ENCODE measurements around the gene RAB40C.

The RAB40C gene

GRCh38 chr16:593807-594206 is 3.9 kb downstream of the RAB40C start:
- WGBS (ENCODE audit: extremely low coverage, insufficient coverage, insufficient read length) = no CpG with 5 or more reads among the region's 16 CpGs
- Histone ChIP-seq H3K14ac (ENCODE audit: low read length) (no peak overlapping the region), H3K23ac (ENCODE audit: low read length) (no peak overlapping the region)

DNA sequence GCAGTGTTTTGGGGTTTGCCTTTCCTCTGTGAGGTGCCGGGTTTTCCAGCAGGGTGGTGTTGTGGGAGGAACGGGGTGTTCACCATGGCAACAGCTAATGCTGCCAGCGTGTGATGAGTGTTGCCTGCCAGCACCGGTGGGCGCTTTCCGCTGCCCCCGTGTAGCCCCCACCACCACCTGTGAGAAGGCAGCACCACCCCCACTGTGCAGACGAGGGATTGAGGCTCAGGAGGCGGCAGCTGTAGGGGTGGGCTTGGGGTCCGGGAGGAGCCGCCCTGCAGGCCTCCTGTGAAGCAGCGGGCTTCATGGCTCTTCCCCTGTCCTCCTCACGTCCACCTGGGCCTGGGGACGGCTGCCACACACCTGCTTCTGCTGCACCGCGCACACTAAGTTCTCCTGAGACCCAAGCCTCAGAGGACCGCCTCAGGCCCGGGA is 5.2 kb downstream of the RAB40C start:
- Histone ChIP-seq H3K4me3 (ENCODE audit: low read depth, low read length) (no peak overlapping the region), H3K79me2 (ENCODE audit: control insufficient read depth, insufficient read depth, low read length, poor library complexity) (peaks cover 13% of the 10 kb centered on the region), H3K4me2 (ENCODE audit: low read length) (no peak overlapping the region), H3K23ac (ENCODE audit: low read length) (no peak overlapping the region), H4K12ac (ENCODE audit: low read depth, low read length) (no peak overlapping the region), H3K9me3 (ENCODE audit: insufficient read depth, low read depth, low read length) (peaks cover 11% of the 10 kb centered on the region), H2BK12ac (ENCODE audit: low read length) (no peak overlapping the region), H4K8ac (ENCODE audit: low read depth, low read length) (no peak overlapping the region), H3K4ac (ENCODE audit: low read depth, low read length) (peak overlapping the region; percentile 12), H2BK5ac (ENCODE audit: low read depth, low read length, poor library complexity) (no peak overlapping the region), H2BK120ac (ENCODE audit: insufficient read depth, low read length, poor library complexity) (no peak overlapping the region), H3K4me1 (ENCODE audit: control insufficient read depth in 1 of 2, insufficient read depth in 2 of 2, low read length in 2 of 2) (peaks cover 27 to 35% of the 10 kb centered on the region in 2 experiments), H3K27ac (ENCODE audit: low read depth, low read length) (no peak overlapping the region), H3K36me3 (ENCODE audit: control insufficient read depth in 1 of 2, insufficient read depth in 2 of 2, low read length in 2 of 2) (peaks cover 22 to 31% of the 10 kb centered on the region in 2 experiments), H4K91ac (ENCODE audit: low read depth, low read length) (no peak overlapping the region), H3K27me3 (ENCODE audit: insufficient read depth, low read length) (no peaks in the 10 kb centered on the region), H3K9ac (ENCODE audit: low read length) (no peak overlapping the region), H2AK5ac (ENCODE audit: low read length) (no peak overlapping the region), H3K14ac (ENCODE audit: low read length) (no peak overlapping the region), H3K18ac (ENCODE audit: low read length) (peak overlapping the region; percentile 46), H2AFZ (ENCODE audit: insufficient read depth, low read length, poor library complexity) (no peak overlapping the region), H3K79me1 (ENCODE audit: low read length) (peaks cover 6% of the 10 kb centered on the region)
- no peak for DNase-seq
- WGBS (ENCODE audit: extremely low coverage, insufficient coverage, insufficient read length) = no CpG with 5 or more reads among the region's 18 CpGs

More at GRCh38 chr16:593807-594206, 3.9 kb downstream of the RAB40C start:
- Histone ChIP-seq H3K4me1 (ENCODE audit: control insufficient read depth in 1 of 2, insufficient read depth in 2 of 2, low read length in 2 of 2) (peaks cover 27 to 35% of the 10 kb centered on the region in 2 experiments), H3K4me3 (ENCODE audit: low read depth, low read length) (no peak overlapping the region), H3K36me3 (ENCODE audit: control insufficient read depth in 1 of 2, insufficient read depth in 2 of 2, low read length in 2 of 2) (peaks cover 15 to 20% of the 10 kb centered on the region in 2 experiments), H3K79me2 (ENCODE audit: control insufficient read depth, insufficient read depth, low read length, poor library complexity) (peaks cover 20% of the 10 kb centered on the region), H3K27me3 (ENCODE audit: insufficient read depth, low read length) (no peaks in the 10 kb centered on the region), H3K18ac (ENCODE audit: low read length) (no peak overlapping the region), H4K91ac (ENCODE audit: low read depth, low read length) (peak overlapping the region; percentile 75), H3K9me3 (ENCODE audit: insufficient read depth, low read depth, low read length) (peaks cover 3% of the 10 kb centered on the region), H4K12ac (ENCODE audit: low read depth, low read length) (no peak overlapping the region), H2BK5ac (ENCODE audit: low read depth, low read length, poor library complexity) (no peak overlapping the region), H3K4ac (ENCODE audit: low read depth, low read length) (peak overlapping the region; percentile 74), H2BK120ac (ENCODE audit: insufficient read depth, low read length, poor library complexity) (no peak overlapping the region), H3K9ac (ENCODE audit: low read length) (no peak overlapping the region), H3K79me1 (ENCODE audit: low read length) (peaks cover 15% of the 10 kb centered on the region), H2BK12ac (ENCODE audit: low read length) (peak overlapping the region; percentile 37), H4K8ac (ENCODE audit: low read depth, low read length) (no peak overlapping the region), H2AK5ac (ENCODE audit: low read length) (no peak overlapping the region), H2AFZ (ENCODE audit: insufficient read depth, low read length, poor library complexity) (no peak overlapping the region), H3K27ac (ENCODE audit: low read depth, low read length) (no peak overlapping the region), H3K4me2 (ENCODE audit: low read length) (no peak overlapping the region)
- no peak for DNase-seq

DNA sequence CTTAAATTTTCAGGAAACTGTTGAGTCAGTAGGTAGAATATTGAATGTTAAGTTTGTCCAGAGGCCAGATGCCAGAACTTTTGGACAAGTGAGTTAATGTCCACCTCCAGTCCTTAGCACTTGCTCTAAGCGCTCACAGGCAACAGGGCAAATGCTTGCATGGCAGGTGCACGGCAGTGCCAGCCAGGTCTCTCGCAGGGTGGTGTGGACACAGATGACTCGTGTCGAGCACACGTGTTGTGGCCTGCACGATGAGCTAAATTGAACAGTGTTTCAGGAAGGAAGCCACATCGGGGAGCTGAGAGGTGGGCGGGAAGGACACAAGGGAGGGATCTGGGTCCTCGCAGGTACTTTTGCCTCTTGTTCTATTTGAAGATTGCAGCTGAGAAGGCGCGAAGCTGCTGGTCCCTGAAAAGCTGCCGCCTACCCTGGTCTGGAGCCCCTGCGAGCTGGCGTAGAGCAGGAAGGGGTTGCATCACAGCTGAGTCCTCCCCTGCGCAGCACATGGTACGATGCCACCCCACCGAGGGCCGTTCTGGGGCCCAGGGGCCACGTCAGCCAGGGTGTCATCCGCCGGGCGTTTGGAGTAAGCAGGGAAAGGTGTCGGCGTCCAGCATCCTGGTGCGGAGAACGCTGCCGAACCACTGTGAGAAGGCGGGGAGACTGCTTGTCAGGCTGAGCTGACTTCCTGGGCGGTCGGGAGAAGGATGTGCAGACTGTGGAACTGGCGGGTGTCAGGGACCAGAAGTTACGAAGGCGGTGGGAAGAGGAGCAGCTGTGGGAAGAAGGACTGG is 6.3 kb downstream of the RAB40C start:
- H3K4me3 ChIP-seq (ENCODE audit: low read depth, low read length) = no peak overlapping the region
- no CpG with 5 or more reads among the region's 34 CpGs for WGBS (ENCODE audit: extremely low coverage, insufficient coverage, insufficient read length)
- no peak overlapping the region for H3K23ac ChIP-seq (ENCODE audit: low read length)
- no peaks in the 10 kb centered on the region for H3K27me3 ChIP-seq (ENCODE audit: insufficient read depth, low read length)
- no peak overlapping the region for H2AK5ac ChIP-seq (ENCODE audit: low read length)
- H3K4me1 ChIP-seq (ENCODE audit: control insufficient read depth in 1 of 2, insufficient read depth in 2 of 2, low read length in 2 of 2) = peaks cover 20 to 27% of the 10 kb centered on the region in 2 experiments
- H3K27ac ChIP-seq (ENCODE audit: low read depth, low read length) = no peak overlapping the region
- H3K9me3 ChIP-seq (ENCODE audit: insufficient read depth, low read depth, low read length) = peaks cover 11% of the 10 kb centered on the region
- no peak overlapping the region for H2BK12ac ChIP-seq (ENCODE audit: low read length)
- no peak overlapping the region for H4K8ac ChIP-seq (ENCODE audit: low read depth, low read length)
- no peak overlapping the region for H3K4ac ChIP-seq (ENCODE audit: low read depth, low read length)
- DNase-seq = no peak
- no peak overlapping the region for H2BK5ac ChIP-seq (ENCODE audit: low read depth, low read length, poor library complexity)
- H2BK120ac ChIP-seq (ENCODE audit: insufficient read depth, low read length, poor library complexity) = no peak overlapping the region
- no peak overlapping the region for H3K14ac ChIP-seq (ENCODE audit: low read length)
- no peak overlapping the region for H4K91ac ChIP-seq (ENCODE audit: low read depth, low read length)
- peaks cover 22 to 31% of the 10 kb centered on the region in 2 experiments for H3K36me3 ChIP-seq (ENCODE audit: control insufficient read depth in 1 of 2, insufficient read depth in 2 of 2, low read length in 2 of 2)
- no peak overlapping the region for H2AFZ ChIP-seq (ENCODE audit: insufficient read depth, low read length, poor library complexity)
- no peak overlapping the region for H3K4me2 ChIP-seq (ENCODE audit: low read length)
- H3K79me1 ChIP-seq (ENCODE audit: low read length) = peaks cover 2% of the 10 kb centered on the region
- H3K79me2 ChIP-seq (ENCODE audit: control insufficient read depth, insufficient read depth, low read length, poor library complexity) = peaks cover 3% of the 10 kb centered on the region
- no peak overlapping the region for H4K12ac ChIP-seq (ENCODE audit: low read depth, low read length)
- no peak overlapping the region for H3K18ac ChIP-seq (ENCODE audit: low read length)
- H3K9ac ChIP-seq (ENCODE audit: low read length) = no peak overlapping the region

DNA sequence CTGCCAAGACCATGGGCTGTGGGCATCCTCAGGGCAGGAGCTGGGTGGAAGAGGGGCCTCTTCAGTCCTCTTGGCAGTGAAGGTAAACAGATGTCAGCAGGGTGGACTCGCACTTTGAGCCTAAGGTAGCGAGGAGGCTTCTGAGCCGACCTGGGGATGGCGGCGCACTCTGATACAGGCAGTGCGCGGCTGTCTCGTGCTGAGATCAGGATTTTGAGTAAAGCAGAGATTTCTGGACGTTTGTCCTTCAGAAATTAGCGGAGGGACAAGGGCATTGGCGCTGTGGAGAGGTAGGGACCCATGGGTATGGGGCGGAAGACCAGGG is 6.8 kb downstream of the RAB40C start:
- WGBS (ENCODE audit: extremely low coverage, insufficient coverage, insufficient read length) = no CpG with 5 or more reads among the region's 12 CpGs
- H2BK120ac ChIP-seq (ENCODE audit: insufficient read depth, low read length, poor library complexity) = no peak overlapping the region

More for the DNA sequence above, 6.8 kb downstream of the RAB40C start:
- Histone ChIP-seq H3K36me3 (ENCODE audit: control insufficient read depth in 1 of 2, insufficient read depth in 2 of 2, low read length in 2 of 2) (peaks cover 22 to 31% of the 10 kb centered on the region in 2 experiments), H2AK5ac (ENCODE audit: low read length) (no peak overlapping the region), H2BK12ac (ENCODE audit: low read length) (no peak overlapping the region), H3K79me1 (ENCODE audit: low read length) (peaks cover 2% of the 10 kb centered on the region), H4K91ac (ENCODE audit: low read depth, low read length) (no peak overlapping the region), H3K14ac (ENCODE audit: low read length) (no peak overlapping the region), H2AFZ (ENCODE audit: insufficient read depth, low read length, poor library complexity) (no peak overlapping the region), H4K8ac (ENCODE audit: low read depth, low read length) (no peak overlapping the region), H4K12ac (ENCODE audit: low read depth, low read length) (no peak overlapping the region), H3K9ac (ENCODE audit: low read length) (no peak overlapping the region), H3K18ac (ENCODE audit: low read length) (peak overlapping the region; percentile 17), H3K27me3 (ENCODE audit: insufficient read depth, low read length) (no peaks in the 10 kb centered on the region), H3K79me2 (ENCODE audit: control insufficient read depth, insufficient read depth, low read length, poor library complexity) (peaks cover 2% of the 10 kb centered on the region), H3K4me2 (ENCODE audit: low read length) (no peak overlapping the region), H2BK5ac (ENCODE audit: low read depth, low read length, poor library complexity) (no peak overlapping the region), H3K4ac (ENCODE audit: low read depth, low read length) (no peak overlapping the region), H3K27ac (ENCODE audit: low read depth, low read length) (no peak overlapping the region), H3K4me1 (ENCODE audit: control insufficient read depth in 1 of 2, insufficient read depth in 2 of 2, low read length in 2 of 2) (peaks cover 18 to 25% of the 10 kb centered on the region in 2 experiments), H3K4me3 (ENCODE audit: low read depth, low read length) (no peak overlapping the region), H3K23ac (ENCODE audit: low read length) (no peak overlapping the region), H3K9me3 (ENCODE audit: insufficient read depth, low read depth, low read length) (peaks cover 11% of the 10 kb centered on the region)
- no peak for DNase-seq
